Activated naive CD8-positive, alpha-beta T cell treated with anti-CD3 and anti-CD28 coated beads, Interleukin-2, amount 50 U/mL, for 24 hours (primary cell): ENCODE data around the gene MIPEP.
"Not testable (repeated sequence)": the region's sequence is repeated elsewhere in the genome, so short reads cannot be mapped to it uniquely, and the experiment has no call there.

Experiments
- ATAC-seq: fragments of 150-1000 bp; cut with Tn5 transposase; one replicate; pipeline ENCODE4 v1.10.0; 2021
- DNase-seq: peaks from one replicate; pipeline ENCODE4 v3.0.0; 2021
- H3K27ac Mint-ChIP-seq: one replicate; pipeline ENCODE4 v1.8.0; 2021; ENCODE audit warnings: mild to moderate bottlenecking, mixed read lengths
- H3K27me3 Mint-ChIP-seq: one replicate; pipeline ENCODE4 v1.8.0; 2021; ENCODE audit warnings: mixed read lengths
- H3K36me3 Mint-ChIP-seq: one replicate; pipeline ENCODE4 v1.8.0; 2021; ENCODE audit warnings: low read depth, mixed read lengths
- H3K4me1 Mint-ChIP-seq: one replicate; pipeline ENCODE4 v1.8.0; 2021; ENCODE audit warnings: mixed read lengths
- H3K4me3 Mint-ChIP-seq: one replicate; pipeline ENCODE4 v1.8.0; 2021; ENCODE audit warnings: mild to moderate bottlenecking, moderate library complexity, mixed read lengths
- H3K9me3 Mint-ChIP-seq: one replicate; pipeline ENCODE4 v1.8.0; 2021; ENCODE audit warnings: mixed read lengths

Gene MIPEP

GRCh38 chr13:23752111-23753001, 136.8 kb downstream of the MIPEP start:
- H3K4me3 Mint-ChIP-seq: no peak overlapping the region
- no peaks in the 10 kb centered on the region for H3K27me3 Mint-ChIP-seq
- peak overlapping the region; percentile 71 for H3K27ac Mint-ChIP-seq
- DNase-seq (no peak), ATAC-seq (peak; percentile 83)
- peaks cover 13% of the 10 kb centered on the region for H3K36me3 Mint-ChIP-seq
- H3K4me1 Mint-ChIP-seq: peaks cover 38% of the 10 kb centered on the region
- H3K9me3 Mint-ChIP-seq: no peaks in the 10 kb centered on the region

DNA sequence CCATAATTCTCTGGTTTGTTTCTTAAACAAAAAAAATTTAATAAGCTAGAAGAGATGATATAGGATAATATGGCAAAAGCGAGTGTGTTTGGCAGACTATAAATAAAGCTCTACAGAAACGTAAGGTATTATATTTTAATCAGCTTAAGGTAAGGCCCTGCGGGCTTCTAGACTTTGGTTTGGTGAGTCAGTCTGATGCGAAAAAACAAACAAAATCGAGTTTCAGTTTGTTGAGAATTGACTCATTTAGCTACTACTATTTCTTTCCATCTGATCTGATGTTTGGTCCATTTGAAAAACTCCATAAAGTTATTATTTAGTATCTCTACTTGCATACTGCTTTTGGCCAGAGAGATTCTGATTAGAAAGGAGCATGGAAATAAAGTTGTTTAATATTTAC, 138.0 kb downstream of the MIPEP start:
- H3K27ac Mint-ChIP-seq: peak overlapping the region; percentile 71
- no peak overlapping the region for H3K4me3 Mint-ChIP-seq
- DNase-seq (no peak), ATAC-seq (peak; percentile 42)
- peaks cover 38% of the 10 kb centered on the region for H3K4me1 Mint-ChIP-seq
- H3K9me3 Mint-ChIP-seq: no peaks in the 10 kb centered on the region
- peaks cover 13% of the 10 kb centered on the region for H3K36me3 Mint-ChIP-seq
- no peaks in the 10 kb centered on the region for H3K27me3 Mint-ChIP-seq

DNA sequence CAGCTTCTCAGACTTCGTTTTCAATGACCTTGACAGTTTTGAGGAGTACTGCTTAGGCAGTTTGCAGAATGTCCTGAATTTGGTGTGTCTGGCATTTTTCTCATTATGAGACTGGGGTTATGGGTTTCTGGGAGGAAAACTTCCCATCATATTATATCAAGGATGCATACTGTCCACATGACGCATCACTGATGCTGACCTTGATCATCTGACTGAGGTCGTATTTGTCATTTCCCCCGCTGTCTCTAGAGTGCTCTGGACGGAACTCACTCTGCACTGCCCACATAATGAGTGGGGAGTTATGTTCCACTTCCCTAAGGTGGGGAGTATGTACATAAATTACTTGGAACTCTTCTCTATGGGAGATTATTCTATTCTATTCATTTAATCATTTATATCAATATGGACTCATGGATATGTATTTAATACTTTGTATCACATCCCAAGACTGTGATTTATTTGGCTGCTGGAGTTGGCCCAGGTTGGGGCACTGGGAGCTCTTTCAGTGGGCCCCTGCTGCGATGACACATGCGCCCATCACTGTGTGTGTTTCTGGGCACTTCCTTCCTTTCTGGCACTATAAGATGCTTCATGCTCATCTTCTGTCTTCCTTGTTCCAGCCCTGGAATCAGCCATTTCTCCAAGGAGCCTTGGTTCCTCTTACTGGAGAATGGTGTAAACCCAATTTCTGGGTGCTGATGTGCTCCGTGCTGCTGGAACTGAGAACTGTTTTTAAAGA, 138.6 kb downstream of the MIPEP start:
- DNase-seq (no peak), ATAC-seq (no peak)
- H3K36me3 Mint-ChIP-seq: peaks cover 13% of the 10 kb centered on the region
- H3K4me3 Mint-ChIP-seq: no peak overlapping the region
- H3K9me3 Mint-ChIP-seq: no peaks in the 10 kb centered on the region
- peak overlapping the region; percentile 71 for H3K27ac Mint-ChIP-seq
- H3K4me1 Mint-ChIP-seq: peaks cover 38% of the 10 kb centered on the region
- H3K27me3 Mint-ChIP-seq: no peaks in the 10 kb centered on the region

GRCh38 chr13:23749288-23749873, 139.8 kb downstream of the MIPEP start:
- Mint-ChIP-seq H3K27ac (no peak overlapping the region), H3K4me3 (no peak overlapping the region), H3K36me3 (peaks cover 5% of the 10 kb centered on the region), H3K27me3 (no peaks in the 10 kb centered on the region), H3K9me3 (no peaks in the 10 kb centered on the region), H3K4me1 (peaks cover 38% of the 10 kb centered on the region)
- no peak for ATAC-seq
- no peak for DNase-seq

DNA sequence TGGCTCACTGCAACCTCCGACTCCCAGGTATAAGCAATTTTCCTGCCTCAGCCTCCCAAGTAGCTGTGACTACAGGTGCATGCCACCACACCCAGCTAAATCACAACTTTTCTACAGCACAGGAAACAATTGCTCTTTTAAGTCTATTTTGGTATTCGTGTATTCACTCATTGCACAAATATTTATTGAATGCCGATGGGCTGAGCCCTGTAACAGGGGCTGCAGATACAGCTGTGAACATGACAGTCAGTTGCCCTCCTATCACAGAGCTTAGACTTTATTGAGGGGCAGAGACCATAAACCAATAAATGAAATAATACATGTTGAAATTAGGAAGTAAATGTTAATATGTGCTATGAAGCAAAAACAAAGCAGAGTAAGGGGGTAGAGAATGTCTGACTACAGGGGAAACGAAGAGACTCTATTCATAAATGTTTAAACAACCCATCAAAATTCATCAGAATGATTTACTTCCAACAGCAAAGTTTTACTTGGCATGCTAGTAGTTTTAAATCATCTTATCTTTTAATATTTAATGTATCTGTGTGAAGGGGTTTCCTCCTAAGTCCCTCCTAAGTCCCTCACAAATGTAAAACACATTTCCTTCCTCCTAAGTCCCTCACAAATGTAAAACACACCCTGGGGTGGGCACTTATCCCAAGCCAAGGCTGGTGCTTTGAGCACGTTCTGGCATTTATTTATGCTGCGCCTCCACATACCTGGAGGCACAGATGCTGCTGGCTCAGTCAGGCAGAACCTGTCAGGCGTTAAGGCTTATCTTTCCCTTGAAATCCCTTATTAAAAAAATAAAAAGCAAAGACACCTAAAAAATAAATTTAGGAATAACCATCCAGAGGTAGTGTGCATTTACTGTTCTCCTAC, 140.8 kb downstream of the MIPEP start:
- Mint-ChIP-seq H3K4me1 (peaks cover 40% of the 10 kb centered on the region), H3K9me3 (no peaks in the 10 kb centered on the region), H3K36me3 (peaks cover 3% of the 10 kb centered on the region), H3K27ac (no peak overlapping the region), H3K27me3 (no peaks in the 10 kb centered on the region), H3K4me3 (no peak overlapping the region)
- no peak for DNase-seq
- no peak for ATAC-seq

DNA sequence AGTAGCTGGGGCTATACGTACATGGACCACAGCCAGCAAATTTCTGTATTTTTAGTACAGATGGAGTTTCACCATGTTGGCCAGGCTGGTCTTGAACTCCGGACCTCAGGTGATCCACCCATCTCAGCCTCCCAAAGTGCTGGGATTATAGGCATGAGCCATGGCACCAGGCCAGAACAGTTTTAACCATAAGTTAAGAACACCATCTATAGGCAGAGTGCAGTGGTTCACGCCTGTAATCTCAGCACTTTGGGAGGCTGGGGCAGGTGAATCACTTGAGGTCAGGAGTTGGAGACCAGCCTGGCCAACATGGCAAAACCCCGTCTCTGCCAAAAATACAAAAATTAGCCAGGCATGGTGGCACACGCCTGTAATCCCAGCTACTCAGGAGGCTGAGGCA, 143.1 kb downstream of the MIPEP start:
- H3K4me1 Mint-ChIP-seq: peaks cover 36% of the 10 kb centered on the region
- H3K4me3 Mint-ChIP-seq, H3K27ac Mint-ChIP-seq, H3K27me3 Mint-ChIP-seq, H3K9me3 Mint-ChIP-seq, DNase-seq, H3K36me3 Mint-ChIP-seq, ATAC-seq: not testable (repeated sequence)

DNA sequence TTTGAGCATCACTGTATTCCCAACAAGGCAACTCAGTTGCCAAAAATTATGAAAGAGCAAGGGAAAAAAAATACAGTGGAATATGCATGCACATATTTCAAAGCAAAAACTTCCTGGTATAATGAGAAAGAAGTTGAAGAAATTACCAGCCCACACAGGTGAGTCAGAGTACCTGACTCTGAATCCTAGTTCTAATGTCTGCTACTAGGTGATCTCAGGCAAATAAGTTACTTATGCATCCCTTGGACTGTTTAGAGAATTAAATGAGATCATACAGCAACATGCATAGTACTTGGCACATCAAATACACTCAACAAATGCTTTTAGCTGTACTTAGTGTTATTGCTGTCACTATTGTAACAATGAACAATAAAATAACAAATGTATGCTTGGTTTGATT, 144.9 kb downstream of the MIPEP start:
- Mint-ChIP-seq H3K36me3 (peaks cover 6% of the 10 kb centered on the region), H3K9me3 (no peaks in the 10 kb centered on the region), H3K4me3 (no peak overlapping the region), H3K27ac (no peak overlapping the region), H3K27me3 (no peaks in the 10 kb centered on the region), H3K4me1 (peaks cover 25% of the 10 kb centered on the region)
- ATAC-seq (no peak), DNase-seq (no peak)

DNA sequence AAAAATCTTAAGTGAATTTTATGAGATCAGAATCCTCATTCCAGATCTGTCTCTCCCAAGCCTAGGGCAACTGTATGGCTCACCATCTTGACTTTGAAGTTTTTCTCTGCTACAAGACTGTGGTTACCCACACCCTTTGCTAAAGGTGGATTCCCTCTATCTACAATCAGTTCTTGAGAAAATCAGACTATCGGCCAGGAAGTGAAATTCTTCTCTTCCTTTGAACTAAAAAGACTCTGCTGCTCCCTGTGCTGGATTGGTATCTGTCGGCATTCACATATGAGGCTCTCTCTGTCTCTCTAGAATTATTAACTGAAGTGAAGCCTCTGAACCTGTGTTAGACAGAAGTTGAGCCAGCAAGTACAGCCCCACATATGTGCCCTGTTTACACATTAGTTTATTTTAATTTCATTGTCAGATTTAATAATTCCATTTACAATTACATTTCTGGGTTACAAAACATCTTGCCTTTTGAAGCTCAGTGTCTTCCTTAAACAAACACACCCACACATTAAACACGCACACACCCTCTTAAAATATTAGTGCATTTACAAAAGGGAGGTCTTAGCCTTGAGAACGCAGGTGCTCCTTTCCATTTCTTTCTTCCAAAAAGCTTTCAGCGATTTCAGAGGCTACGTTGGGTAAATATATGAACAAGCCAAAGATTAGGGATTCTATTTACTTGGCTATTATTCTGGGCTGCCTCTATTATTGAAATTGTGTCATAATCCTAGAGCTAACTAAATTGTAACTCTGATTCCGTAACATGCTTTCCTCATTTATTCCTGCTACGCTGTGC, 145.7 kb downstream of the MIPEP start:
- H3K27ac Mint-ChIP-seq: no peak overlapping the region
- H3K27me3 Mint-ChIP-seq: no peaks in the 10 kb centered on the region
- ATAC-seq: peak; percentile 97
- H3K4me3 Mint-ChIP-seq: no peak overlapping the region
- H3K4me1 Mint-ChIP-seq: peaks cover 25% of the 10 kb centered on the region
- no peak for DNase-seq
- H3K36me3 Mint-ChIP-seq: peaks cover 8% of the 10 kb centered on the region
- H3K9me3 Mint-ChIP-seq: no peaks in the 10 kb centered on the region

GRCh38 chr13:23741879-23742510, 147.2 kb downstream of the MIPEP start:
- Mint-ChIP-seq H3K27ac (no peak overlapping the region), H3K9me3 (no peaks in the 10 kb centered on the region), H3K36me3 (peaks cover 8% of the 10 kb centered on the region), H3K4me1 (peaks cover 25% of the 10 kb centered on the region), H3K4me3 (no peak overlapping the region), H3K27me3 (no peaks in the 10 kb centered on the region)
- no peak for DNase-seq
- ATAC-seq: no peak

GRCh38 chr13:23740002-23740401, 149.2 kb downstream of the MIPEP start:
- no peaks in the 10 kb centered on the region for H3K27me3 Mint-ChIP-seq
- ATAC-seq: no peak
- no peaks in the 10 kb centered on the region for H3K9me3 Mint-ChIP-seq
- H3K4me1 Mint-ChIP-seq: peaks cover 25% of the 10 kb centered on the region
- DNase-seq: no peak
- H3K36me3 Mint-ChIP-seq: peaks cover 10% of the 10 kb centered on the region
- H3K27ac Mint-ChIP-seq: no peak overlapping the region
- H3K4me3 Mint-ChIP-seq: no peak overlapping the region

GRCh38 chr13:23739596-23739995, 149.6 kb downstream of the MIPEP start:
- H3K36me3 Mint-ChIP-seq: peaks cover 10% of the 10 kb centered on the region
- DNase-seq (no peak), ATAC-seq (no peak)
- no peak overlapping the region for H3K4me3 Mint-ChIP-seq
- peaks cover 24% of the 10 kb centered on the region for H3K4me1 Mint-ChIP-seq
- H3K27me3 Mint-ChIP-seq: no peaks in the 10 kb centered on the region
- no peak overlapping the region for H3K27ac Mint-ChIP-seq
- H3K9me3 Mint-ChIP-seq: no peaks in the 10 kb centered on the region

DNA sequence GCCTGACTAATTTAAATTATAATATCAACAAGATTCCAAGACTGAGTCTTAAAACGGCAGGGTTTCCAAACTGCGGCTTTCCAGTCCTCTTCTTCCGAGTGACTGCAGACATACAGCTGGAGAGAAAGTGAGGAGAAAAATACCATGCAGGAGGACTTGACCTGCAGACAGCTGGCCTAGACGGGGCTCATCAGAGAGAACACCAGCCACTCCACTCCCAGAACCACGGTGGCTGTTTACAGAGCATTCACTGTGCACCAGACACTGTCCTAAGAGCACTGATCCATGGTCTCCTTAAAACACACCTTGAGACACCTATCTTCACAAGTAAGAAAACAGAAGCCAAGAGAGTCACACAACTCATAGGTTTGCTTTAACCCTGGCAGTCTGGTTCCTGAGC, 152.7 kb downstream of the MIPEP start:
- Mint-ChIP-seq H3K36me3 (peaks cover 17% of the 10 kb centered on the region), H3K27ac (no peak overlapping the region), H3K27me3 (no peaks in the 10 kb centered on the region), H3K4me1 (no peaks in the 10 kb centered on the region), H3K4me3 (no peak overlapping the region), H3K9me3 (no peaks in the 10 kb centered on the region)
- DNase-seq (no peak), ATAC-seq (no peak)

DNA sequence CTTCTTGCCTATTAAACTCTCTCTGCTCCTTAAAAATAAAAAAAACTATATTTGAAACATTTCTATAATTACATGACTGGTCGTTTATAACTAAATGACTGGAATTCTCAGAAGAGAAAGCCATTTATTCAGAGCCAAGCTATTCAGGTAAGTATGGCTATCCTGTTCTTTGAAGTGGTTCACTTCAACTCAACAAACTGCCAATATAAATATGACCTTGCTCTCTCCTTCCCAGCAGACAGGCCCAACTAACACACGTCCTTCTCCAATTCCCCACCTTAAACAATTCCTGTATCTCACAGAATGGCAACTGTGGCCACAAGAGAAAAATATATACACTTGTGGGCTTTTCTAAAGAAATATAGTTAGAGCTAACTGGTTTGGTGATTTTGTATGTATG, 153.9 kb downstream of the MIPEP start:
- ATAC-seq (no peak), DNase-seq (no peak)
- H3K9me3 Mint-ChIP-seq: no peaks in the 10 kb centered on the region
- H3K27ac Mint-ChIP-seq: no peak overlapping the region
- peaks cover 10% of the 10 kb centered on the region for H3K36me3 Mint-ChIP-seq
- H3K4me1 Mint-ChIP-seq: no peaks in the 10 kb centered on the region
- H3K27me3 Mint-ChIP-seq: no peaks in the 10 kb centered on the region
- H3K4me3 Mint-ChIP-seq: no peak overlapping the region
